NCI-H524 treated with DMSO at 0.1 percent for 48 hours (cell line): ENCODE data around the gene KRTAP22-2.

ENCODE experiments used
- DNase-seq: peaks from one replicate; lab custom pipeline; 2025; lab: John Stamatoyannopoulos, UW

Gene KRTAP22-2

DNA sequence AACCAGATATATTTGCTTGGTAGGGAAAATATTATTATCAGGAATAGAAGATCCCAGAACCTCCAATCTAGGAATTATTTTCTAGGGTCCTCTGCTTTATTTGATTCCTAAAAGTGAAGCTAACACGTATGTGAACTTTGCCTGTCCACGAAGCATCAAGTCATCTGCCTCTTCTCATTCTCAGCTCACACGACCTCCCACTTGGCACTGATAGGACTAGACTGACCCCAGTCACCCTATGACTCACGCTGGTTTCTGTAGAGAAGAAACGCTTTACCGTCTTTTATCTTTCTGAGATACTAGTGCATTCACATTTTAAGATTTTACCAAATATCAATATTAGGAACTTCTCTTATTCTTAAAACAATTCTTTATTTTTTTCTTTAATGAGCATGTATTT, 27.1 kb downstream of the KRTAP22-2 start:
- no peak for DNase-seq

DNA sequence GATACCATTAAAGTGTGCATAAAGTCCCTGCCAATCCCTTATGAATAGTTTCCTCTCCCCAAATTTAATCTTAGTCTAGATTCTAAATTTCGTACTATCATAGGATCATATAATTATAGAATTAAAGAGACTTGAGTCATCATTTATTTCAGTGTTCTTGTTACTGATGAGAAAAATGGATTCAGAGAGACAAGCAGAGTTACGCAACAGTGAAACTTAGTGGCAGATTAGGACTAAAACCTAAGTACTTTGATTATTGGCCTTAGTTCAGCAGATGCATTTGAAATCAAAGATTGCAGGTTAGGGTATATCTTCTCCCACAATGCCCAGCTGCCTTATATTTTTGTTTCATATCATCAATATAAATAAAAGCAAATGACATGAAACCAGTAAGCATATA, 28.2 kb downstream of the KRTAP22-2 start:
- DNase-seq, result no peak

DNA sequence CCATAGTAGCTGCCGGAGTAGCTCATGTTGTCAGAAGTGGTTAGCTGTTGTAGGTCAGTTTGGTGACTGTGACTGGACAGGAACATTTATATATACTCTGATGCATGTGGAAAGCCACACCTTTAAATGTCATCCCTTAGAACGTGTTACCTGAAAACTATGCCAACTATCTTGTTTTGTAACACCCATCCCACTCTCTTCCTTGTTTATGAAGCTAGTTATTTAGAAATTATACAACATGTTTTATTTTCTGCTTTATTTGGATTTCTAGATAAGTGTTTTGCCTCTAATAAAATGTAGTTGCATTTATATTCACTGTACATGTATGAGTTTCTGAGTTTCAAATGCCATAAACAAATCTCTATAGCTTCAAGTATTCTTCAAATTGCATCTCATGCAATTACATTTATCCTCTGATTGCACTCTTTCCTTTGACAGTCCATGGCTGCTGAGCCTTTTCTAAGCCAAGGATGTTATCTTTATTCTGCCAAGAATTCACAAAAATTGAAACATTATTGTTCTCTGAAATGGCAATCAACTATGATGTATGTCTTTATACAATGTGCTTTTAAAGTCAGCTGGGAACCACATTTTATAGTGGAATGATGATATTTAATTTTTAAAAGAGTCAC, 28.8 kb downstream of the KRTAP22-2 start, which contains the start of gene KRTAP19-7:
KRTAP19-7 (minus strand) TSS at position 51 of the 632 bp plus-strand sequence; CDS start at position 26, 25 bp downstream.
- no peak for DNase-seq

DNA sequence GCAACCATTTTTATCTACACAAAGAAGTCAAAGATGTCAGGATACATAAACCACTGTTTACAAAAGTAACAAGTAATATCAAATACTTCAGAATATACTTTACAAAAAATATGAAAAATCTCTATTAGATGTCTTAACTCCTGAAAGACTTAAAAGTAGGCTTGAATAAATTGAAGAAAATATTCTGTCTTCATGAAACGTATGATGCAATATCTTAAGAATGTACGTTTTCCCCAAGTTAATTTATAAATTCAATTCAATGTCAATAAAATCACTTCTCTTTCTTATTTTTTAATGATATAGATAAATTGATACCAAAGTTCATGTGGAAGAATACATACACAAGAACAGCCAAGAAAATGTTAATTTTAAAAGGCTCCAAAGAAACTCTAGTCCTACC, 35.1 kb downstream of the KRTAP22-2 start:
- DNase-seq, result no peak

DNA sequence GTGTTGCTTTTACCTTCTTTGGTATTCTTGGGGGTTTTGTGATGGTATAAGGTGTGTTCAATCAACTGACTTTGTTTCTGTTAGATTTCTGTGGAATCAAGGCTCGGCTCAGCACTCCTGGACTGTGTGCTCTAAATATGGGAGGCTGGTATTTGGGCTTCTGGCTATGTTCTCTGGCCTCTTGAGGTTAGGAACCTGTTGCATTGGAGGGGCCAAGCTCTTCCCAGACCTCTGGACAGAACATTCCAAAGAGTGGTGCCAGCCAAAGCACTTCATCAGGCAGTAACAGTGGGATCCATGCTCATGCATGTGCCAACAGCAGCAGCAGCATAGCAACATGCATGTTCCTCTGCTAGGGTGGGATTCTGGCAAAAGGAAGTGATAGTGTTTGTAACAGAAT, 37.4 kb downstream of the KRTAP22-2 start:
- no peak for DNase-seq

DNA sequence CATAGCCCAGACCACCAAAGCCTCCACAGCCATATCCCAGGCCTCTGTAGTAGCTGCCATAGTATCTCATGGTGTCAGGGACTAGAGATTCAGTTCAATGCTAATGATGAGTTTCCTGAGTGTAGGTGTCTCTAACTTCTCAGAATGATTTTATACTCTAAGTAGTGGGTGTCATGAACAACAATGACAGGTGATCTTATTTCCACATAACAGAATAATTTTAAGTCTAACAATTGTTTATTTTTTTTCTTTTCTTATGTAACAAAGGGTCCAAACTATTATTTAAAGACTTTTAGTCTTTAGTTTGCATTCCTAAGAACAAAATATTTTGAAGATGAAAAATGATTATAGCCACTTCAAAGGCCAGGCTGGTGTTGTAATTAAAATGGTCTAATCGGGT, 48.4 kb downstream of the KRTAP22-2 start, which contains the start of gene KRTAP19-6:
KRTAP19-6 (minus strand) TSS at position 101 of the 400 bp plus-strand sequence; CDS start at position 70, 31 bp downstream.
- DNase-seq, result no peak
